Activated CD8-positive, alpha-beta T cell treated with anti-CD3 and anti-CD28 coated beads for 36 hours (primary cell): ENCODE data around the gene SRP68. TPM values are rescaled to one million over a fixed set of nuclear protein-coding genes. Genes with fewer than 3 reads are reported as not detected.

Experiments
- ATAC-seq: fragments of 200-7000 bp; cut with Tn5 transposase; one replicate; pipeline ENCODE4 v1.10.0; 2021; ENCODE audit warnings: mild to moderate bottlenecking, moderate library complexity
- CTCF ChIA-PET: fragments of 350-600 bp; sonication (Branson Sonifier 250); formaldehyde crosslinking; loops from one replicate; lab custom pipeline; 2021; ENCODE audit warnings: antibody characterized with exemption; lab: Charles Lee
- POLR2A ChIA-PET: fragments of 350-600 bp; sonication (Branson Sonifier 250); formaldehyde crosslinking; loops from one replicate; lab custom pipeline; 2021; ENCODE audit warnings: antibody characterized with exemption; lab: Charles Lee
- DNase-seq: peaks from one replicate; pipeline ENCODE4 v3.0.0-alpha.2; 2020
- H3K27ac Mint-ChIP-seq: one replicate; pipeline ENCODE4 v1.8.0; 2021; ENCODE audit warnings: mild to moderate bottlenecking, mixed read lengths
- H3K27me3 Mint-ChIP-seq: one replicate; pipeline ENCODE4 v1.8.0; 2021; ENCODE audit warnings: mixed read lengths
- H3K36me3 Mint-ChIP-seq: one replicate; pipeline ENCODE4 v1.8.0; 2021; ENCODE audit warnings: low read depth, mixed read lengths
- H3K4me1 Mint-ChIP-seq: one replicate; pipeline ENCODE4 v1.8.0; 2021; ENCODE audit warnings: low read depth, mixed read lengths
- H3K4me3 Mint-ChIP-seq: one replicate; pipeline ENCODE4 v1.8.0; 2021; ENCODE audit warnings: mild to moderate bottlenecking, moderate library complexity, mixed read lengths
- H3K9me3 Mint-ChIP-seq: one replicate; pipeline ENCODE4 v1.8.0; 2021; ENCODE audit warnings: mixed read lengths
- CTCF ChIP-seq: fragments of 200-600 bp; IDR thresholded peaks from one replicate; pipeline ENCODE4 v1.8.0; 2022; ENCODE audit warnings: antibody characterized with exemption, mild to moderate bottlenecking
- intact Hi-C: fragments of 100-400 bp; cut with micrococcal nuclease; formaldehyde crosslinking; loops from one replicate; pipeline ENCODE4 v1.10.0; 2022
- total RNA-seq, 2 experiments: library from RNA; stranded (reverse); gene quantifications; one replicate each; pipeline ENCODE4 v1.2.3, GENCODE V29; 2021

Gene SRP68
- total RNA-seq, 2 experiments from 2014 or later, result 132 to 135 TPM

- DNase-seq (no peak), ATAC-seq (no peak)
- Mint-ChIP-seq H3K27me3 (no peaks in the 10 kb centered on the region), H3K4me3 (no peak overlapping the region), H3K27ac (no peak overlapping the region), H3K36me3 (no peaks in the 10 kb centered on the region), H3K9me3 (no peaks in the 10 kb centered on the region), H3K4me1 (peaks cover 14% of the 10 kb centered on the region)
- ChIA-PET POLR2A (no interaction called here), CTCF (interaction anchor here (1.0 to 15.1 kb wide), 5 partner anchors 7 to 282 kb away, joined by 6 to 165 read pairs (median 19); partner anchors contain the start of gene MRPL38)
- intact Hi-C loops, result no loop called here
- TF ChIP-seq CTCF, result no peak
These were observed 74.0 kb downstream of the SRP68 start for GRCh38 chr17:75998327-75998795.

- Mint-ChIP-seq H3K4me1 (peaks cover 14% of the 10 kb centered on the region), H3K27ac (peak overlapping the region; percentile 77), H3K27me3 (no peaks in the 10 kb centered on the region), H3K36me3 (no peaks in the 10 kb centered on the region), H3K4me3 (no peak overlapping the region), H3K9me3 (no peaks in the 10 kb centered on the region)
- ChIA-PET CTCF (interaction anchor here (0.7 to 15.1 kb wide), 8 partner anchors 8 to 302 kb away, joined by 3 to 165 read pairs (median 6); partner anchors contain the start of gene MRPL38), POLR2A (interaction anchor here (0.6 kb wide), 1 partner anchor 96 kb away, joined by 3 read pairs; no protein-coding TSS in a partner anchor)
- ATAC-seq (peak; percentile 62), DNase-seq (peak; percentile 57)
- intact Hi-C loops, result no loop called here
- no peak for TF ChIP-seq CTCF
These were observed 75.4 kb downstream of the SRP68 start for GRCh38 chr17:75996665-75997590.

DNA sequence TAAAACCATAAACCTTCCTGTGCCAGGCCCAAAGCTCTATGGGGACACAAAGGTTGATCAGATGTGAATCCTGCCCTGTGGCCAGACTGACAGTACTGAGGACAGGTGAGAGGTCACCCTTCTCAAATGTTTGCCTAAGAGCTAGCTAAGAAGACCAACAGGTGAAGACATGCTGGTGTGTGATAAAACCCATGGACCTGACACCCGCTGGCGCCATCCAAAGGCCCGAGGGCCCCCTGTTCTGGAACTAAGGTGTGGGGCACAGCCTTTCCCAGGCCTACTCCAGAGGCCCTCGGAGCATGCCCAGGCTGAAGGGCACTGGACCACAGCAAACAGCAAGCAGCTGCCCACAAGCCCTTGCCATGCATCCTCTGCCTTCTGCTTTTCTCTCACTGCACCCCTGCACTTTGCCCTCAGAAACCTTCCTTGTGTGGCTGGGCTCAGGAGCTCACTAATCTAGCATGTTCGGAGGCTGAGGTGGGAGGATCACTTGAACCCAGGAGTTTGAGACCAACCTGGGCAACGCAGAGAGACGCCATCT is 76.9 kb downstream of the SRP68 start:
- ChIA-PET POLR2A (no interaction called here), CTCF (interaction anchor here (2.1 to 15.1 kb wide), 4 partner anchors 10 to 88 kb away, joined by 6 to 165 read pairs (median 20); partner anchors contain the start of gene MRPL38)
- intact Hi-C loops, result no loop called here
- Mint-ChIP-seq H3K4me1 (peaks cover 14% of the 10 kb centered on the region), H3K27me3 (no peaks in the 10 kb centered on the region), H3K4me3 (no peak overlapping the region), H3K27ac (no peak overlapping the region), H3K36me3 (peaks cover 3% of the 10 kb centered on the region), H3K9me3 (no peaks in the 10 kb centered on the region)
- ATAC-seq (no peak), DNase-seq (no peak)
- no peak for TF ChIP-seq CTCF

DNA sequence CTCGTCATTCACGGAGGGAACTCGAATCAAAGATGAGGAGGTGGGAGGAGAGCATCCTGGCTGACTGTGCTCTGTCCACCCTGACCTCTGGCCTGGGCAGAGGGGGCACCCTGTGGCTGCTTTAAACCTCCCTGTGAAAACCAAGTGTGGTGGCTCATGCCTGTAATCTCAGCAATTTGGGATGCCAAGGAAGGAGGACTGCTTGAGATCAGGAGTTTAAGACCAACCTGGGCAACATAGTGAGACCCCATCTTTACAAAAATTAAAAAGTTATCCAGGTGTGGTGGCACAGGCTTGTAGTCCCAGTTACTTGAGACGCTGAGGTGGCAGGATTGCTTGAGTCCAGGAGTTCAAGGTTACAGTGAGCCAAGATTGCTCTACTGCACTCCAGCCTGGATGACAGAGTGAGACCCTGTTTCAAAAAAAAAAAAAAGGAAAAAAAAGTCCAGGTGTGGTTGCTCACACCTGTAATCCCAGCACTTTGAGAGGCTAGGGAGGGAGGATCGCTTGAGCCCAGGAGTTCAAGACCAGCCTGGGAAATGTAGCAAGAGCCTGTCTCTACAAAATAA is 77.4 kb downstream of the SRP68 start:
- peaks cover 14% of the 10 kb centered on the region for H3K4me1 Mint-ChIP-seq
- H3K4me3 Mint-ChIP-seq, result no peak overlapping the region
- POLR2A ChIA-PET, result no interaction called here
- no peaks in the 10 kb centered on the region for H3K27me3 Mint-ChIP-seq
- H3K9me3 Mint-ChIP-seq, result no peaks in the 10 kb centered on the region
- CTCF ChIA-PET, result interaction anchor here (2.1 to 15.1 kb wide), 4 partner anchors 10 to 88 kb away, joined by 6 to 165 read pairs (median 20); partner anchors contain the start of gene MRPL38
- ATAC-seq (no peak), DNase-seq (no peak)
- H3K27ac Mint-ChIP-seq, result no peak overlapping the region
- TF ChIP-seq CTCF, result no peak
- intact Hi-C loops, result no loop called here
- peaks cover 3% of the 10 kb centered on the region for H3K36me3 Mint-ChIP-seq
